ENCODE data around the gene BCL2L1. TPM values are rescaled to one million over a fixed set of nuclear protein-coding genes. Genes with fewer than 3 reads are reported as not detected.

BCL2L1 gene
- total RNA-seq, 2 experiments from 2014 or later, result 57.1 to 58.8 TPM

- Mint-ChIP-seq H3K27me3 (no peaks in the 10 kb centered on the region), H3K4me1 (peaks cover 88% of the 10 kb centered on the region), H3K36me3 (ENCODE audit: low read depth) (peaks cover 68% of the 10 kb centered on the region), H3K4me3 (no peak overlapping the region), H3K9me3 (no peaks in the 10 kb centered on the region), H3K27ac (peak overlapping the region; percentile 73)
- CTCF ChIA-PET, result interaction anchor here (0.8 to 2.2 kb wide), 6 partner anchors 13 to 139 kb away, joined by 3 to 6 read pairs (median 4); no protein-coding TSS in a partner anchor
- no peak for DNase-seq
- POLR2A ChIA-PET, result no interaction called here
Measured at GRCh38 chr20:31680286-31681127, 42.2 kb downstream of the BCL2L1 start.

GRCh38 chr20:31679357-31680285, 43.0 kb downstream of the BCL2L1 start:
- Mint-ChIP-seq H3K36me3 (ENCODE audit: low read depth) (peaks cover 73% of the 10 kb centered on the region), H3K4me3 (no peak overlapping the region), H3K27me3 (no peaks in the 10 kb centered on the region)

GRCh38 chr20:31678389-31679356, 44.0 kb downstream of the BCL2L1 start:
- Mint-ChIP-seq H3K27me3 (no peaks in the 10 kb centered on the region), H3K27ac (peak overlapping the region; percentile 99), H3K4me3 (peak overlapping the region; percentile 5), H3K36me3 (ENCODE audit: low read depth) (peaks cover 69% of the 10 kb centered on the region), H3K4me1 (peaks cover 86% of the 10 kb centered on the region), H3K9me3 (no peaks in the 10 kb centered on the region)
- ChIA-PET POLR2A (no interaction called here), CTCF (interaction anchor here (1.2 to 6.6 kb wide), 6 partner anchors 16 to 66 kb away, joined by 3 to 64 read pairs (median 4); partner anchors contain the start of gene BCL2L1)
- no peak for DNase-seq

More at GRCh38 chr20:31679357-31680285, 43.0 kb downstream of the BCL2L1 start:
- peaks cover 86% of the 10 kb centered on the region for H3K4me1 Mint-ChIP-seq
- H3K27ac Mint-ChIP-seq, result peak overlapping the region; percentile 99
- ChIA-PET CTCF (interaction anchor here (0.8 to 1.5 kb wide), 5 partner anchors 16 to 138 kb away, joined by 3 to 5 read pairs (median 3); no protein-coding TSS in a partner anchor), POLR2A (no interaction called here)
- DNase-seq, result no peak
- H3K9me3 Mint-ChIP-seq, result no peaks in the 10 kb centered on the region

- no peak for DNase-seq
- Mint-ChIP-seq H3K9me3 (no peaks in the 10 kb centered on the region), H3K27ac (peak overlapping the region; percentile 99), H3K4me1 (peaks cover 82% of the 10 kb centered on the region), H3K27me3 (no peaks in the 10 kb centered on the region), H3K36me3 (ENCODE audit: low read depth) (peaks cover 66% of the 10 kb centered on the region), H3K4me3 (peak overlapping the region; percentile 3)
- POLR2A ChIA-PET, result no interaction called here
- CTCF ChIA-PET, result interaction anchor here (0.9 to 6.6 kb wide), 7 partner anchors 15 to 65 kb away, joined by 3 to 64 read pairs (median 4); partner anchors contain the start of gene BCL2L1
Measured at GRCh38 chr20:31677553-31678260, 45.0 kb downstream of the BCL2L1 start.

GRCh38 chr20:31676609-31676989, 46.1 kb downstream of the BCL2L1 start:
- Mint-ChIP-seq H3K4me1 (peaks cover 87% of the 10 kb centered on the region), H3K36me3 (ENCODE audit: low read depth) (peaks cover 66% of the 10 kb centered on the region), H3K27me3 (no peaks in the 10 kb centered on the region), H3K27ac (peak overlapping the region; percentile 99), H3K9me3 (no peaks in the 10 kb centered on the region), H3K4me3 (peak overlapping the region; percentile 80)
- POLR2A ChIA-PET, result no interaction called here
- DNase-seq, result no peak
- CTCF ChIA-PET, result interaction anchor here (0.7 to 6.6 kb wide), 6 partner anchors 11 to 114 kb away, joined by 3 to 64 read pairs (median 4); partner anchors contain the start of gene BCL2L1

- peak; percentile 87 for DNase-seq
- peaks cover 86% of the 10 kb centered on the region for H3K4me1 Mint-ChIP-seq
- H3K27ac Mint-ChIP-seq, result peak overlapping the region; percentile 99
- H3K27me3 Mint-ChIP-seq, result no peaks in the 10 kb centered on the region
- no peaks in the 10 kb centered on the region for H3K9me3 Mint-ChIP-seq
- H3K4me3 Mint-ChIP-seq, result peak overlapping the region; percentile 80
- ChIA-PET CTCF (interaction anchor here (0.6 to 6.6 kb wide), 12 partner anchors 11 to 113 kb away, joined by 3 to 64 read pairs (median 3); partner anchors contain the start of gene BCL2L1), POLR2A (interaction anchor here (0.6 to 1.1 kb wide), 2 partner anchors 8 to 48 kb away, joined by 3 read pairs; no protein-coding TSS in a partner anchor)
- peaks cover 65% of the 10 kb centered on the region for H3K36me3 Mint-ChIP-seq (ENCODE audit: low read depth)
Measured at GRCh38 chr20:31675828-31676608, 46.6 kb downstream of the BCL2L1 start.

- H3K27ac Mint-ChIP-seq, result peak overlapping the region; percentile 99
- CTCF ChIA-PET, result interaction anchor here (0.6 to 6.6 kb wide), 14 partner anchors 10 to 204 kb away, joined by 3 to 64 read pairs (median 3); partner anchors contain the start of gene BCL2L1
Measured at GRCh38 chr20:31674895-31675827, 47.5 kb downstream of the BCL2L1 start.

GRCh38 chr20:31673943-31674463, 48.7 kb downstream of the BCL2L1 start:
- Mint-ChIP-seq H3K27me3 (no peaks in the 10 kb centered on the region), H3K9me3 (no peaks in the 10 kb centered on the region), H3K27ac (peak overlapping the region; percentile 99), H3K4me1 (peaks cover 82% of the 10 kb centered on the region), H3K4me3 (peak overlapping the region; percentile 80), H3K36me3 (ENCODE audit: low read depth) (peaks cover 64% of the 10 kb centered on the region)
- POLR2A ChIA-PET, result interaction anchor here (0.9 to 1.0 kb wide), 2 partner anchors 25 to 46 kb away, joined by 3 to 5 read pairs; no protein-coding TSS in a partner anchor
- DNase-seq, result no peak
- CTCF ChIA-PET, result interaction anchor here (0.8 to 6.6 kb wide), 6 partner anchors 10 to 61 kb away, joined by 4 to 64 read pairs (median 6); partner anchors contain the start of gene BCL2L1

More at GRCh38 chr20:31674895-31675827, 47.5 kb downstream of the BCL2L1 start:
- Mint-ChIP-seq H3K4me1 (peaks cover 82% of the 10 kb centered on the region), H3K36me3 (ENCODE audit: low read depth) (peaks cover 61% of the 10 kb centered on the region), H3K9me3 (no peaks in the 10 kb centered on the region), H3K27me3 (no peaks in the 10 kb centered on the region), H3K4me3 (peak overlapping the region; percentile 80)
- peak; percentile 81 for DNase-seq
- POLR2A ChIA-PET, result interaction anchor here (0.5 to 1.1 kb wide), 6 partner anchors 9 to 163 kb away, joined by 3 to 10 read pairs (median 3); no protein-coding TSS in a partner anchor

- Mint-ChIP-seq H3K9me3 (no peaks in the 10 kb centered on the region), H3K36me3 (ENCODE audit: low read depth) (peaks cover 61% of the 10 kb centered on the region), H3K4me1 (peaks cover 79% of the 10 kb centered on the region), H3K27ac (peak overlapping the region; percentile 99), H3K4me3 (no peak overlapping the region), H3K27me3 (no peaks in the 10 kb centered on the region)
- ChIA-PET POLR2A (no interaction called here), CTCF (interaction anchor here (0.9 to 6.6 kb wide), 4 partner anchors 10 to 55 kb away, joined by 4 to 64 read pairs (median 33); partner anchors contain the start of gene BCL2L1)
- DNase-seq, result no peak
Measured at GRCh38 chr20:31673435-31673834, 49.2 kb downstream of the BCL2L1 start.

All from activated CD4-positive, alpha-beta T cell treated with anti-CD3 and anti-CD28 coated beads, Interleukin-2, amount 10 ng/mL, durations not matched to agents 7 days and 5 days (primary cell).